Measurements from ENCODE around the gene HK1. TPM values are rescaled to one million over a fixed set of nuclear protein-coding genes. Genes with fewer than 3 reads are reported as not detected.
A peak's percentile ranks its signal among the peaks of the same experiment; 100 is the strongest.

Gene HK1
- total and polyA plus RNA-seq, 11 donors: 83.0 to 310 (median 227) TPM

GRCh38 chr10:69337296-69338132 is 59.2 kb downstream of the HK1 start:
- peak; percentile 12 to 39 (median 32) for ATAC-seq
- Histone ChIP-seq H3K4me1 (peaks cover 41 to 98% (median 77%) of the 10 kb centered on the region in 12 donors), H3K36me3 (no peaks in the 10 kb centered on the region), H3K4me3 (peak overlapping the region in 1 of 12 donors; percentile 12), H3K9me3 (no peaks in the 10 kb centered on the region), H3K27me3 (no peaks in the 10 kb centered on the region), H3K27ac (peak overlapping the region; percentile 16 to 89 (median 63))
- peak in 4 of 5 donors; percentile 40 to 64 (median 56) for DNase-seq
- intact Hi-C loops (cut with DNase I): loop anchor here in 1 of 10 donors (5.0 kb wide), 1 partner anchor 40 kb away; no protein-coding TSS in a partner anchor
- TF ChIP-seq, protein P1, sequence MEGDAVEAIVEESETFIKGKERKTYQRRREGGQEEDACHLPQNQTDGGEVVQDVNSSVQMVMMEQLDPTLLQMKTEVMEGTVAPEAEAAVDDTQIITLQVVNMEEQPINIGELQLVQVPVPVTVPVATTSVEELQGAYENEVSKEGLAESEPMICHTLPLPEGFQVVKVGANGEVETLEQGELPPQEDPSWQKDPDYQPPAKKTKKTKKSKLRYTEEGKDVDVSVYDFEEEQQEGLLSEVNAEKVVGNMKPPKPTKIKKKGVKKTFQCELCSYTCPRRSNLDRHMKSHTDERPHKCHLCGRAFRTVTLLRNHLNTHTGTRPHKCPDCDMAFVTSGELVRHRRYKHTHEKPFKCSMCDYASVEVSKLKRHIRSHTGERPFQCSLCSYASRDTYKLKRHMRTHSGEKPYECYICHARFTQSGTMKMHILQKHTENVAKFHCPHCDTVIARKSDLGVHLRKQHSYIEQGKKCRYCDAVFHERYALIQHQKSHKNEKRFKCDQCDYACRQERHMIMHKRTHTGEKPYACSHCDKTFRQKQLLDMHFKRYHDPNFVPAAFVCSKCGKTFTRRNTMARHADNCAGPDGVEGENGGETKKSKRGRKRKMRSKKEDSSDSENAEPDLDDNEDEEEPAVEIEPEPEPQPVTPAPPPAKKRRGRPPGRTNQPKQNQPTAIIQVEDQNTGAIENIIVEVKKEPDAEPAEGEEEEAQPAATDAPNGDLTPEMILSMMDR (IDR thresholded peaks at IDR 0.05): no peak
- no peak for TF ChIP-seq POLR2A (IDR thresholded peaks at IDR 0.05)
- WGBS, 4 donors: 39 to 54% (median 46%) methylated on average over 13 to 16 of the region's 16 CpGs

DNA sequence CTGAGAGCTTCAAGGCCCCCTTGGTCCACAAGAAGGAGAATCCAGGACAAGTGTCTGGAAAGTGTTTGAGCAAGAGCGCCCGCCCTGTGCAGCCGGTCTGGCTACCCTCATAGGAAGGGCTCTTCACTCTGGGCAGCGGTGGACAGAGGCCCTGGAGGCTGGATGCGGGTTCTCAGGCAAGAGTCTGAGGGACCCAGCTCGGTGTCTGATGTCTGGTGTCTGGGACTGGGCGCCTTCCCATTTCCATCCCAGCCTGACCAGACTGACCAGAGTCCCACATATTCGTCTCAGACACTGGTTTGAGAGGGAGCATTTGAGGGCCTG is 59.8 kb downstream of the HK1 start:
- H3K27ac ChIP-seq: peak overlapping the region; percentile 16 to 89 (median 63)
- H3K9me3 ChIP-seq: no peaks in the 10 kb centered on the region
- no peaks in the 10 kb centered on the region for H3K36me3 ChIP-seq
- DNase-seq (no peak), ATAC-seq (peak in 2 of 4 donors; percentile 2 to 3)
- H3K27me3 ChIP-seq: no peaks in the 10 kb centered on the region
- intact Hi-C loops (cut with DNase I): loop anchor here in 1 of 10 donors (5.0 kb wide), 1 partner anchor 39 kb away; no protein-coding TSS in a partner anchor
- TF ChIP-seq, protein P1 (IDR thresholded peaks at IDR 0.05): no peak
- TF ChIP-seq POLR2A (IDR thresholded peaks at IDR 0.05): no peak
- peaks cover 36 to 96% (median 72%) of the 10 kb centered on the region in 12 donors for H3K4me1 ChIP-seq
- WGBS, 4 donors: 73 to 93% (median 79%) methylated on average over 3 to 8 of the region's 8 CpGs
- H3K4me3 ChIP-seq: peak overlapping the region in 1 of 12 donors; percentile 12

- 49 to 58% (median 52%) methylated on average over 8 to 9 of the region's 9 CpGs for WGBS, 4 donors
- peaks cover 0 to 3% (median 2%) of the 10 kb centered on the region in 9 donors for H3K36me3 ChIP-seq
- intact Hi-C loops (cut with DNase I): loop anchor here in 1 of 10 donors (5.0 kb wide), 1 partner anchor 39 kb away; no protein-coding TSS in a partner anchor
- H3K27ac ChIP-seq: peak overlapping the region; percentile 16 to 89 (median 65)
- TF ChIP-seq, protein P1 (IDR thresholded peaks at IDR 0.05): no peak
- no peak for TF ChIP-seq POLR2A (IDR thresholded peaks at IDR 0.05)
- no peak overlapping the region for H3K4me3 ChIP-seq
- peaks cover 29 to 92% (median 66%) of the 10 kb centered on the region in 12 donors for H3K4me1 ChIP-seq
- ATAC-seq (peak in 1 of 4 donors; percentile 7), DNase-seq (peak in 2 of 5 donors; percentile 27 to 33)
- no peaks in the 10 kb centered on the region for H3K27me3 ChIP-seq
- no peaks in the 10 kb centered on the region for H3K9me3 ChIP-seq
These were observed 60.5 kb downstream of the HK1 start for GRCh38 chr10:69338547-69339450.
